GM18873 (cell line): Measurements from ENCODE around the gene PPARGC1A.

Source experiments
- ATAC-seq: cut with Tn5 transposase; IDR thresholded peaks from one replicate; pipeline ENCODE4 v1.9.1; 2021; ENCODE audit warnings: mild to moderate bottlenecking, moderate library complexity, moderate number of reproducible peaks; ENCODE audit not compliant: unreplicated experiment, low FRiP score

Gene PPARGC1A

DNA sequence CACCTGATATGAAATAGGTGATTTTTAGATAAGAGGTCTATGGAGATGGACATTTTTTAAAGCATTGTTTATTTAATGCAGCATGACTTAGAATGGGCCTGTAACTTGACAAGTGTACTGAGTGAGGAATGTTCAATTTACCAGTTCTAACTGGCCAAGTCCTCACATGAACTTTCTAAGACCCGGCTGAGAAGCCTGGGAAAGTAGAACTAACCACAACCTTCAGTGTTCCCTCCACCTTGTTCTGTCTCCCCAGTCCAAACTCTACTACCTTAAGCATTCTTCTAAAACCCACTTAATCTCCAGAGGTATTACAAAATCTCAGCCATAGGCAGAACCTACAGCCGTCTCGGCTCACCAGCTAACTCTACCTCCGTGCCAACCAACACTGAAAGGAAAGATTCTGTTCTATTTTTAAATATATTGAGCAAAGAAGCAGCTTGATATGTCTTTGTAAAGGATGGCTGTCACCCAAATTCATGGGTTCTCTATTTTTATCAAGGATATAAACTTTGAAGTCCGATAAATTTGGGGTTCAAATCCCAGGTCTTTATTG, 6.8 kb downstream of the PPARGC1A start:
- ATAC-seq = no peak

DNA sequence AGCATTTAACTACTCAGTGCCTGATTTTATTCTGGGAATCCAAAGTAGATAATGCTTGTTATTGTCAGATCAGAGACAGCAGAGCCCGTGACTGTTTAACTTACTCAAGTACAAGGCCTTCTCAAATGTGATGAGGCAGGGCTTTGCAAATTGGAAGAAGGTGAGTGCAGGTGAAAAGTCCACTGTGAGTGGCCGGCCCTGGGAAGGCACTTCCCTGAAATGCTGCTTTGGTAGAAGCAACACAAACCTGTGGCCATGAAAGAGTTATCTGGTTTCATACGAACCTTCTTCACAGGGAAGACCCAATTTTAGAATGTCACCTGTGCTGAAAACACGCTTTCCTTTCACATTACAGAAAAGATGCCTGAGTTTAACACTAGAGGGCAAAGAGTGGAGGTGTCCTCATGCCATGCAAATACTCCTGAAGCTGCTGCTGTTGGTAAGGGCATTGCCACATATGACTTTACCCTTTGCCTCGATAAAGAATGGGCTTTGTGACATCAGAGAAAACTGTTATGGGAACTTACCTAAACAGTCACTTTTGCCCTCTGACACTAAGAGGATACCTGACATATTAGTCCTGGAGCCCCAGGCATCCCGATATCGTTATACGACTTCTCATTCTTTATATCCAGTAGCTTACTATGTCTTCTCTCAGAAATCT, 8.0 kb downstream of the PPARGC1A start:
- no peak for ATAC-seq

DNA sequence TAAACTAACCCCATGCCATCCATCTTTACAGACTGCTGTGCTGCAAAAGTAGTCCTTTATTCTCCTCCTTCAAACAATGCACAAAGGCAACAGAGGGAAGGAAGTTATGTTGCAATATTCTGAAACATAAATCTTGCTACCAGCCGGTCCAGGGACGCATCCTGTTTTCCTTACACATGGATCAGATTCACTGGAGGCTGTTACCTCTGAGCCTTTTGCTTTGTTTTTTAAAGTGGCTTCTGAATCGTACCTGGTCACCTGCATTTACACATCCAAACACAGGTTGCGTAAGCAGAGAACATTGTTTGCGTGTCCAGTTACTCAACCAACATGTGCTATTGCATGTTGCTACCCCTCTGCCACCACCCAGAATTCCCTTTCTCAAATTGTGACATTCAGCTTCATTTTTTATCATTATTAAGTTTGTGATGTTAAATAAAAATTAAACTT, 8.8 kb downstream of the PPARGC1A start:
- no peak for ATAC-seq

DNA sequence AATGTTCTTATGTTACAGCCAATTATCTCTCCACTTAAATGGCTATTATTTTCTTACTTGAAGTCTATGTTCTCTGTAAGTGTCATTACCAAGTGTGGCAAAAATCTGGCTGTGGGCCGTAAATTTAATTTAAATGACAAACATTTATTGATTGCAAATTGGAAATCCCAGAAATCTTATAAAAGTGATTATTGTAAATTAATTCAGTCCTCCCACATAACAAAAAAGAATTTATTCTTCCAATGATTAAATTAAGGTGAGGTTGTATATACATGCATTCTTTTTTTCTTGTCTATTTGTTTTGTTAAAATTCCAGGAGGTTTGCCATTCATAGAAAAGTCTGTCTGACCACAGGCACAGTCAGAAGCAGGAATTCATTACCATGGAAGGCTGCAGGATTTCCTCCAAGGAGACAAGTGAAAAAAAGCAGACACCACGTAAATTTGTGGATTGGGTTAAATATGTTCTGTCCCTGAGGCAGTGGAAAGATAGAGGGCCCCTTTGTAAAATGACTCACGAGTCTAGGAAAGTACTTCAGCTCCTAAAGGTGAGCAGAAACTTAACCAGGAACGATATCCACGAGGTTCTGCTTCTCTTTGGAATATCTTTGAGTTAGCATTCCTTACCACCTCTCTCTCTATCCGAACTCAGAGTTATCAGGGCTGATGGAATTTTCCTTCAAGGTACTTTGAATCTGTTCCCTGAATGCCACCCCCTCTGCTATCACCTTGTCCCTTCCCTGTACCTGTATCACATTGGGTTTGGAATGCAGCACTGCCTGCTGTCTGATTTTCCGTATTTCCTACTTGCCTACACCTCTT, 10.7 kb downstream of the PPARGC1A start:
- ATAC-seq = no peak

DNA sequence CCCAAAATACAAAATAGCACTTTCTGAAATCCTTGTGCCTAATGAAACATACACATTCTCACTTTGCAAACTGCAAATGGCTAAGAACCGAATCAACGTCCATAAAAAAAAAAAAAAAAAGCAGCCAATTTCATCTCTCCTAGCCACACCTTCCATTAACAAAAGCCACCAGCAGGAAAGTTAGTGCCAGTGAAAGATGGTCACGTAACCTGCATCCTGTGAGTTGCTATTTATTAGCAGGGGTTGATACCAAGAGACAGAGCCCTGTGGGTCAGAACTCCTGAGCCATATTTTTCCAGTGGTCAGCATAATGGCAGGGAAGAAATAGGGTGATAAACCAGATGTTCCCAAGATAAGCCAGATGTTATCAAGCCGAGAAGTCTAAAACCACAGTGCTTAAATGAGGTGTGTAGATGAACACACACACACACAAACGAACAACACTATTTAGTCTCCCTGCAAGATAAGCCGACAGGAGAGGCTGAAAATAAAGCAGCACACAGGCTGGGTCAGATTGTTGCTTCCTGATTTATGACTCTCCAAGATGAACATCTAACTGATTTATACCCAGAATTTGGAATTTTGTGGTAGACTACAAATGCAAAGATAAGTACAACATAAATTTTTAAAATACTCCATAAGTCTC, 11.5 kb downstream of the PPARGC1A start:
- ATAC-seq = no peak

DNA sequence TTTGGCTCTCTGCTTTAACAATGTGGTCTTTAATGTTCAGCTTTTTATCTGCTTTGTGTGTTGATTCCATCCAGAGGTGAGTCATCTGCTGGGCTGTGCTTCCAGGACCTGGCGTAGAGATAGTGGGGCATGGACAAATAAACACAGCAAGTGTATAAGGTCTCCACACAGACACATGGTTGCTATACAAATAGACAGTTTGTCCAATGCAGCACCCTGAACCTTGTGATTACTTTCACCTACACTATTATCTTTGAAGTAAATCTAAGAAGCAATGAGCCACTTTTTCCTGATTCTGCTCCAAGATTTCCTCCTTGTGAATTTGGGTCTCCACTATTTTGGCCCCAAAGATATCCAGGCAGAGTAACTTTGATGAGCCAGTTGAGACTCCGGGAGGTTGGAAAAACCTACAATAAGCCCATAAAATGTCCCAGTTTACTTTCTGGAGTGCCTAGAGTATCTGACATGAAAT, 12.1 kb downstream of the PPARGC1A start:
- ATAC-seq = no peak

DNA sequence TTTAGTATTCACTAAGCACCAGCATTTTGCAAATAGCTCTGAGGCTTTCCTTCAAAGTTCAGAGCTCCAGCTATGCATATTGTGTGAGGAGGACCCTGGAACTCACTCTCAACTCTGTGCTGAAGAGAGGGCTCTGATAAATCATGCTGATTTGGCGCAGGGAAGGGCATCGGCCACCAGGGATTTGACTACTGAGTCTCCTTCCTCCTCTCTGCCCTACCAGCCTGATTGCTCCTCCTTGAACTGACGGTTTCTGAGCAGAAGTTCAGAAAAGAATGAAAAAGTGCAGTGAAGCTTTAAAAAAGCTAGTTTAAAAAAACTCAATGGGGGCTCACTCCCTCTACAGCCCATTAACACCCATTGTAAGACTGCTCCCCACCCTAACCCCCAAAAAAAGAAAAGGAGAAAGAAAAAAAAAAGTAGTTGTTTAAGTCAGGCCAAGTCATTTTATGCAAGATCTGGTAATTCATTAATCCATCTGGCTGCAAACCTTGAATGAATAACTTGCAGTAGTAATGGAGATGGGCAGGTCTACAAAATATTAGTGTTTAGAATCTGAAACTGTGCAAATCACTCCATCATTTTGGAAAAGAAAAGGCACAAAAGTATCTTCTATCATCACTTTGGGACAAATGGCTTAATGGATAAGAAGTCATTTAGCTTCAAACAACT, 13.3 kb downstream of the PPARGC1A start:
- ATAC-seq = no peak

DNA sequence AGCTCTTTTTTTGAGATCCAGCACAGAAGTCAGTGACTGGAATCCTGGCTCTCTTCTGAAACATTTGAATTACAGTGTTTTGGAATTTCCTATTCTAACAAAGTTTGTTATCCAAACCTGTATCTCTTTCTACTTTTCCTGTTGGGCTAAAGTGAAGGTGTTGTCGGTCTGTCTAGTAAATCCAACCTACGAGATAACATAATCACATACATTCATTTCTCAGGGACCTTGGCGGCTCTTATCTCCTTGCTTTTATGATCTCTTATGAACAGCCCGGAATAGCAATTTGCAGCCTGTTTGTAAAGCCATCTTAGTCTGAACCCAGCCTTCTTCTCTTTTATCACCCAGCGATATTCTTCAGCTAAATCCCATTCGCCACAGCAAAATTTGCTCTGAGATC, 14.5 kb downstream of the PPARGC1A start:
- no peak for ATAC-seq

DNA sequence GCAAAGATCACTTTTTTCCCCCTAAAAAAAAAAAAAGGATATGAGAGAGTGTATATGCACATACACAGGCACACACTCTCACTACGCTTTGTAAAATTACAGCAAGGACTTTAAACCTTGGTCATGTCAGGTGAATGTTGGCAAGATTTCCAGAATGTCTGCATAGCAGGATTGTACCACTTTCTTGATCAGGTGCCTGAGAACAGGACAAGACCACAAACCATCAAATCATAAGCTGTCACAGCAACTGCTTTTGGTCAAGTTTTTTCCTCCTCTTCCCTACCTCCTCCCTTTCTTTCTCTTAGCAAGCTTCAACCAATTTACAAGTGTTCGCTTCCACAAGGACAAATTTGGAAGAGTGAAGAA, 15.3 kb downstream of the PPARGC1A start:
- ATAC-seq = no peak

DNA sequence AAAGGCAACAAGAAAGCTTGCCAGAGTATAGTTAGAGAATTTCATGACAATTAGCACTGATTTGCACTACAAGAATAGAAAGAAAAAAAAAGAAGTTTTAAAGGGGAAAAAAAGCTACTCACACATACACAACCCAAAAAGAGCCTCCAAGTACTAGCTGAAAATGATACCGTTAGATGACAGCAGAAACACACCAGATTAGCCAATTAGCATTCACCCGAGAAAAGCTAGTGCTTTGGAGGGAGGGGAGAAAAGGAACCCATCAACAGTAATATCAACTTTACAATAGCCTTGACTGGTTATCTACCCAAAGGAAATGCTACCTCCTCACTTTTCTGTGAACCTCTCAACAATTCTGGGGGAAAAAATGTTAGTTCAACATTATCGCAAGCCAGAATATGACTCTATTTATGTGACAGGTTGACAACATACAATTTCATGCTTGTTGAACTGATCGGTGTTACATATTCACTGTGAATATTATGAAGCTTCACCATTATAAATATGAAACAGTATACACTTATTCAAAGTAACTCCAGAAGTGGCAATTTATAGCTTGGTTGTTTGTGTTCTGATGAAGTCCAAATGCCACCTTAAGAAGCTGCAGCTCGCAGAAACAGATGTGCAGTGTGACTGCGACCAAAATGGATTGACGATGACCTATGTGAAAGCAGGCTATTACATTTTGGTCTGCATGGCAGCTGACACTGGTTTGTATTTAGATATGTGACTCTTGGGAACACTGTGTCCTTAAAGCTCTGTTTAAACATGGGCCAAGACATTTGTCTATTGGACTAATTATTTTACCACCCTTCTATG, 15.9 kb downstream of the PPARGC1A start:
- no peak for ATAC-seq

DNA sequence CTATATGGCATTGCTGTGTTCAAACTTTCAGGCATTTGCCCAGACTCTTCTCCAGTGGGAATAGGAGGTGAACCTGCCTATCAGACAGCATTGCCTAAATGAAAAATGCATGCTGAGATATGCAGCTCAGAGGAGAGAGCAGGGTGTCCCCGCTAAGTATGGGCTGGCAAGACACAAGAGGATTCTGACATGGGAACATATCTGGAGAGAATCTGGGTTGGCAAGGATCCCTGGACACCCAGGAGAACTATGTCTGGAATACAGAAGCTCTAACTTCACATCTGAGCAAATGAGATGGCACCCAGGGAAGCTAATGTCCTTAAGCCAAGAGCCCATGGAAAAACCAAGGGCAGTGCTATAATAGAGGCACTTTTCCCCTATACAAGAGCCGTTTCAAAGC, 18.4 kb downstream of the PPARGC1A start:
- no peak for ATAC-seq

DNA sequence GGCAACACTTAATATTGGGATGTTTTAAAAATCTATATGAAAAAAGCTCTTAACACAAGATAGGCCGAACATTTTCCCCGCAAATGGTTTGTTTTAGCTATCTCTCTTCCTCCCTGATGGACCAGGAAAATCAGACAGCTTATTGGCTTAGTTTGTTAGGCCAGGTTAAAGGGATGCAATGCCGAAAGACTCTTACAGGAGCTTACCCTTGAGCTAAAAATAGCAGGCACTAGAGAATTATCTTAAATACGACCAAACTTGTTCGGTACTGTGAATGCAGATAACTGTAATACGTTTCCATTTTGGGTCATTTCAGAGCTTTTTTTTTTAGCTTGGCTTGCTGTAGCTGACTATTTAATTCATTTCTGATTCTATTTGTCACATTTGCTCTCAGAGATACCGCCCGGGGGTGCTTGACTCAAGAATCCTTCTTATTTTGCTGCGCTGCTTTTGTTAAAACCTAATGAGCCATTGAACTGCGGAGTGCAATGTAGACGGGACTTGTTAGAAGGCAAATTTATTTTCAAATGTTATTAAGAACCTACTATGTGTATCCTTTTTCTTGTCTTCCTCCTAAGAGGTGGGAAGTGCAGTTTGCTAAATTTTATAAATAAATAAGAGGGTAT, 23.3 kb downstream of the PPARGC1A start:
- ATAC-seq = no peak

DNA sequence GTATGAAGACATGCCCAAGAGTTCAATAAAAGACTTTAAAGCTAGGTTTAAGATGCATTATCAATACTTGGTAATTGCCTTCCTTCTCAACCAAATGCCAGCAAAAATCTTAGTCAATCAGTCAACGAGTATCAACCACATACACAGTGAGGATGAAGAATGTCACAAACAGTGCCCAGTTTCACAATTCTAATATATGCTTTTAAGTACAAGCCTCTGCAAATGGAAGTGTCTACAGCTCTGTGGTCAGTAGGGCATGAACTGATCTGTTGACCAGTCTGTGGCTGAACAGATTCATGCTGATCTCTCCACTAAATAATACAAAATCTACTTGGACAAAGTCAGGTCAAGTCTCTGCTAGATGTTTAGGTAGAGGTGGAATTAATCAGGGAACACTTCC, 27.9 kb downstream of the PPARGC1A start:
- ATAC-seq = no peak

DNA sequence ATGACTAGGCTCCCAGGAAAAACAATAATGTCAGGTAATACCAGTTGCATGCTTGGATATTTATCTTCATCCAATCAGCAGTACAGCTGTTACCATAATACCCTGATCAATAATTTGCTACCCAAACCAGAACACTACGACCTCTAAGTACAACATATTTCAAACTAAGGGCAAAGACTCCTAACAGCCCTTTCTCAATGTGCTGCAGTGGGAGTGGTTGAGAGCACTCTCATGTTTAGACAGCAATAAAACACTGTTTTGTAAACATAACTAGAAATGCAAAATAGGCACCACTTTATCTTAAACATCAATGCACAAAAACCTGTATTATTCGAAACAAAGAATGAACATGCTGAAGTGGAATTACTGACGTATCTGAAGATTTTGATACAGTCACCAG, 28.9 kb downstream of the PPARGC1A start:
- ATAC-seq = no peak

DNA sequence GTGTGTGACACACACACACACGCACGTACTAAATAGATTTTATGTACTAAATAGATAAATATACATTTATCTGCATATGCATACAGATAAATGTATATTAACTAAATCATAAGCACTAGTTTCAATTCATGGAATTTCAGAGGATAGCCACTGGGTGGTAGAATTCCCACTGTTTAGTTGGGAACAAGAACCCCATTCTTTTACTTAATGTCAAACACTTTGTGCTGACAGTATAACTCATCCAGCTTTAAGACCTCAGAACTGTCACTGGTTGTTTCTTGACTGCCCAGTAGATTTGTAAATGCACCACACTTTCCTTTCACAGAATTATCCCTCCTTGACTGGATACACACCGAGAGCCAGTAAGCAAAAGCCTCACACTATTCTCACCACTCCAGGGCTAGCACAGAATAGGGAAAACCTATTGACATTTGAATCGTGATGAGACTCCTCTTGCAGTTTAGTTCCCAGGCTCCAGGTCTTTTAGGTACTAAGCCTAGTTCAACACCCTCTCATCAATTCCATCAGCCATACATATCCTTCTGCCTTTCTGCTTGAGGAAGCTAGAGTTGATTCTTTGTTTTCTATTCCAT, 32.4 kb downstream of the PPARGC1A start:
- ATAC-seq = no peak

DNA sequence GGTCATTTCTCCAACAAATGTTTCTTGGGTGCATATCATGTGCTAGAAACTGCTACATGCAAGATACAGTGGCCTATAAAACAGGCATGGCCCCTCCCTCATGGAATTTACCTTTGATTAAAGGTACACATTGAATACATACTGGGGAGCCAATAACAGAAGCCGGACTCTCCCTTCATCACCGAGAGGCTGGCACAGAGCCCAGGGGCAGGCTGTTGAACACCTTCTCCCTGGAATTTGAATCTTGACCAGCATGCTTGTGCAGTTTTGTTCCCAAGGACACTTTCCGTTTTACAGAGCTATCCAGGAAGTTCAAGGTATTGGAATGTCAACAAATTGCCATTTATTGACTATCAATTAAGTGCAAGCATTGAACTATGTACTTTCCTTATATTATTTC, 33.2 kb downstream of the PPARGC1A start:
- ATAC-seq = no peak

DNA sequence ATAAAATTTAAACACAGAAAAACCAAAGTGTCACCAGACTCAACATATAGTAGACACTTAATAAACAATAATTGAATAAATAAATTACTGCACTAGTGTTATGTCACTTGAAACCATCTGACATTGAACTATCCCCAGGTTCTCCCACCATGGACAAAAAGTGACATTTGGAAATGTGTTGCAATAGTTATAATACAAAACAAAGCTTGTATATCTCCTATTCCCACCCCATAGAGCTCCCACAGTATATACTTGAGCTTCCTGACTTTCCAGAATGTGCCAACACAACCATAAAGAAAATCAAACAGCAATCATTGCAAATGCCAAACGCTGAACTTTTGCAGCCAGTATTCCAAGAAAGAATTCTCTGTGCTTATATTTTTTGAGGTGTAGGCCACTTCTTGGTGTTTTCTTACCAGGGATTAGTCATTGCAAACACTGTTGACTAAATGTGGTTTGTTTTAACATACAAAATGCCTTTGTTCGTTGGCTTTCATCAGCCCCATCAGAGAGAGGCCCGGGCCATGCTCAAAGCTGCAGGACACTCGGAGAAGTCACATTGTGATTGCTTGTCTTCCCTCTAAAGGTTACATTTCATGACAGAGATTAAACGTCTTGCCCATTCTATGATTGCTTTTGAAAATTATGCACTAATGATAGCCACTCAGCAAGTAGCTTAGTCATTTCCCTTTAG, 33.8 kb downstream of the PPARGC1A start:
- ATAC-seq = no peak

DNA sequence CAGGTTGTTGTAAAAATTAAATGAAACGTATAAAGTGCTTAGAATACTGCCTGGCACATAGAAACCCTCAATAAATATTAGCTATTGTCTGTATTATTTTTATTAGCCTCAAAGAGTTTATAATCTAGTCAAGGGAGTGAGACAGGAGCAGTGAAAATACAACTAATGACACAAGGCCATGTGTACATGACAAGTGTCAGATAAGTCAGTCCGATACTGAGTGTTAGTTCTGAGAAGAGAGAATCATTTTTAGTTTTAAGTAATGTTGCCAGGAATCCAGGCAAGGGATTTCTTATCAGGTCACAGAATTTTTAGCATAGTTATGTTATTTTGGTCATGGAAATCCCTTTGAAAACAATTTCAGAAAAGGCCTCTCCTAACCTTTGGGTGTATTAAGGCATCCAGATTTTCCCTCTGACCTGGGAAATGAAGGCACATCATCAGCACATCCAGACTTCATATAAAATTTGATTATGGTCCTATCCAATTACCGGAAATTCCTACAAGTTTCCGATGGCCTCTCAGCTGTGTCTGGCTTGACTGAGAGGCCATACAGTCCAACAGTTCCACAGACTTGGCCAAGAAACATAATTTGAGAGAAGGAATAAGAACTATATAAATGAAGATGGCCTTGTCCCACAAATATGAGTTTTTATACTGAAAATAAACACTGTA, 35.7 kb downstream of the PPARGC1A start:
- no peak for ATAC-seq
